CD14-positive monocyte (primary cell): ENCODE results near the gene GRID2. TPM values are rescaled to one million over a fixed set of nuclear protein-coding genes. Genes with fewer than 3 reads are reported as not detected.
A peak's percentile ranks its signal among the peaks of the same experiment; 100 is the strongest.

ENCODE experiments used
- DNase-seq, 3 donors: peaks; one replicate each; pipeline ENCODE4 v3.0.0-alpha.2; 2011 to 2022
- H2AFZ ChIP-seq: 2 replicates; pipeline ENCODE4 v1.6.0; 2012; ENCODE audit warnings: mild to moderate bottlenecking, low read depth, low read length, inconsistent platforms; ENCODE audit not compliant: insufficient read depth, poor library complexity, severe bottlenecking
- H3K27ac ChIP-seq, 2 donors: 1 replicate in 1 of 2; 2 replicates in 1 of 2; pipeline ENCODE4 v1.5.1; 2012 to 2013; ENCODE audit warnings: low read length in 2 of 2, control low read depth in 1 of 2, inconsistent platforms in 1 of 2, low read depth in 1 of 2, mild to moderate bottlenecking in 1 of 2
- H3K27me3 ChIP-seq, 2 donors: one replicate each; pipeline versions ENCODE4 v1.6.0 to v1.6.1; 2011 to 2013; ENCODE audit warnings: low read length in 2 of 2; ENCODE audit not compliant: control insufficient read depth in 2 of 2, insufficient read depth in 2 of 2
- H3K36me3 ChIP-seq, 2 donors: replicated peaks in 1 of 2; 1 replicate in 1 of 2; 2 replicates in 1 of 2; pipeline versions ENCODE4 v1.5.1 to v1.6.1; 2012 to 2013; ENCODE audit warnings: low read length in 2 of 2, control low read depth in 1 of 2, inconsistent platforms in 1 of 2, mild to moderate bottlenecking in 1 of 2; ENCODE audit not compliant: insufficient read depth in 2 of 2, control insufficient read depth in 1 of 2
- H3K4me1 ChIP-seq, 2 donors: 1 replicate in 1 of 2; 2 replicates in 1 of 2; pipeline versions ENCODE4 v1.5.1 to v1.6.1; 2012 to 2013; ENCODE audit warnings: low read length in 2 of 2, control low read depth in 1 of 2, inconsistent platforms in 1 of 2, mild to moderate bottlenecking in 1 of 2, moderate library complexity in 1 of 2; ENCODE audit not compliant: insufficient read depth in 2 of 2, control insufficient read depth in 1 of 2
- H3K4me2 ChIP-seq: replicated peaks from 2 replicates; pipeline ENCODE3; 2012; ENCODE audit warnings: low read length, moderate library complexity, mild to moderate bottlenecking; ENCODE audit not compliant: poor library complexity, severe bottlenecking; ENCODE audit errors: extremely low read depth
- H3K4me3 ChIP-seq, 3 experiments: fragments of 200-600 bp in 1 of 3; sonication (generic) in 1 of 3; replicated peaks in 1 of 3; 1 replicate in 2 of 3; 2 replicates in 1 of 3; pipeline ENCODE4 v1.5.1; 2011 to 2013; ENCODE audit warnings: low read length in 3 of 3, mild to moderate bottlenecking in 3 of 3, control low read depth in 2 of 3, low read depth in 2 of 3, inconsistent platforms in 1 of 3, moderate library complexity in 1 of 3
- H3K79me2 ChIP-seq: 2 replicates; pipeline ENCODE4 v1.6.0; 2012; ENCODE audit warnings: mild to moderate bottlenecking, control low read depth, inconsistent platforms, low read length, moderate library complexity; ENCODE audit not compliant: insufficient read depth
- H3K9ac ChIP-seq: 2 replicates; pipeline ENCODE4 v1.6.0; 2017; ENCODE audit warnings: low read length, mild to moderate bottlenecking; ENCODE audit not compliant: insufficient read depth, poor library complexity, severe bottlenecking
- H3K9me3 ChIP-seq, 2 donors: replicated peaks in 1 of 2; 1 replicate in 1 of 2; 2 replicates in 1 of 2; pipeline versions ENCODE4 v1.5.1 to v1.6.1; 2012 to 2013; ENCODE audit warnings: low read length in 2 of 2, control low read depth in 1 of 2; ENCODE audit not compliant: control insufficient read depth in 1 of 2, insufficient read depth in 1 of 2
- H4K20me1 ChIP-seq: 2 replicates; pipeline ENCODE4 v1.6.0; 2012; ENCODE audit warnings: mild to moderate bottlenecking, low read length, control low read depth, moderate library complexity; ENCODE audit not compliant: insufficient read depth
- H3K27ac Mint-ChIP-seq, 7 donors: one replicate each; pipeline ENCODE4 v1.8.0; 2020; ENCODE audit warnings: mild to moderate bottlenecking in 7 of 7, mixed read lengths in 7 of 7, moderate library complexity in 6 of 7, inconsistent platforms in 2 of 7
- H3K27me3 Mint-ChIP-seq, 3 donors: one replicate each; pipeline ENCODE4 v1.8.0; 2021 to 2022; ENCODE audit warnings: low read depth in 3 of 3, mild to moderate bottlenecking in 3 of 3, mixed read lengths in 3 of 3, moderate library complexity in 3 of 3, inconsistent platforms in 1 of 3
- H3K36me3 Mint-ChIP-seq, 2 donors: one replicate each; pipeline ENCODE4 v1.8.0; 2020; ENCODE audit warnings: mixed read lengths in 2 of 2, inconsistent platforms in 1 of 2, mild to moderate bottlenecking in 1 of 2
- H3K4me1 Mint-ChIP-seq: one replicate; pipeline ENCODE4 v1.8.0; 2020; ENCODE audit warnings: mild to moderate bottlenecking, mixed read lengths
- H3K4me3 Mint-ChIP-seq, 2 donors: one replicate each; pipeline ENCODE4 v1.8.0; 2020; ENCODE audit warnings: mild to moderate bottlenecking in 2 of 2, mixed read lengths in 2 of 2, moderate library complexity in 1 of 2
- H3K9me3 Mint-ChIP-seq, 7 donors: one replicate each; pipeline ENCODE4 v1.8.0; 2020 to 2022; ENCODE audit warnings: mixed read lengths in 7 of 7, mild to moderate bottlenecking in 6 of 7, moderate library complexity in 6 of 7, inconsistent platforms in 2 of 7
- CTCF ChIP-seq: fragments of 200-600 bp; IDR thresholded peaks from one replicate; pipeline ENCODE4 v1.8.0; 2022; ENCODE audit warnings: antibody characterized with exemption, mild to moderate bottlenecking
- WGBS: methylation state at CpG from one replicate; pipeline ENCODE4 v1.1.5; 2013; ENCODE audit warnings: missing lambda C conversion rate; ENCODE audit not compliant: insufficient coverage; 5-methylcytosine and 5-hydroxymethylcytosine counted together
- intact Hi-C, 2 donors: fragments of 100-400 bp; cut with micrococcal nuclease; formaldehyde crosslinking; loops; one replicate each; pipeline versions ENCODE4 v1.15.0 to v1.15.1; 2023
- polyA plus RNA-seq, 3 donors: library from polyadenylated mRNA; depleted of rRNA in 1 of 3; unstranded in 2 of 3; stranded (reverse) in 1 of 3; fragments of 300-500 nt in 2 of 3; fragments of >200 nt in 1 of 3; fragmentation: Illumina TruSeq in 2 of 3; gene quantifications; 1 replicate in 2 of 3; 2 replicates in 1 of 3; pipeline ENCODE4 v1.2.3, GENCODE V29; 2012 to 2021

Gene GRID2
- polyA plus RNA-seq, 3 donors: not detected

GRCh38 chr4:93756101-93756500 is 1452.3 kb downstream of the GRID2 start:
- H3K9me3 ChIP-seq: no peaks in the 10 kb centered on the region
- H3K9ac ChIP-seq: no peak overlapping the region
- H3K27ac Mint-ChIP-seq: no peak overlapping the region
- H3K36me3 Mint-ChIP-seq: no peaks in the 10 kb centered on the region
- no peak for TF ChIP-seq CTCF
- WGBS: no CpG with 5 or more reads among the region's 2 CpGs
- H3K4me2 ChIP-seq: no peak overlapping the region
- H3K27me3 ChIP-seq: no peaks in the 10 kb centered on the region
- no peaks in the 10 kb centered on the region for H3K4me1 Mint-ChIP-seq
- intact Hi-C loops: no loop called here
- DNase-seq: no peak
- H3K9me3 Mint-ChIP-seq: no peaks in the 10 kb centered on the region
- no peaks in the 10 kb centered on the region for H4K20me1 ChIP-seq
- no peaks in the 10 kb centered on the region for H3K27me3 Mint-ChIP-seq
- no peaks in the 10 kb centered on the region for H3K36me3 ChIP-seq
- H3K4me3 ChIP-seq: no peak overlapping the region
- no peaks in the 10 kb centered on the region for H3K4me1 ChIP-seq
- H3K79me2 ChIP-seq: no peaks in the 10 kb centered on the region
- H3K27ac ChIP-seq: no peak overlapping the region
- H3K4me3 Mint-ChIP-seq: no peak overlapping the region
- no peak overlapping the region for H2AFZ ChIP-seq

- Histone ChIP-seq H3K27me3 (no peaks in the 10 kb centered on the region), H3K9me3 (no peaks in the 10 kb centered on the region), H3K36me3 (no peaks in the 10 kb centered on the region), H3K4me3 (no peak overlapping the region), H3K27ac (no peak overlapping the region), H2AFZ (no peak overlapping the region), H3K9ac (no peak overlapping the region), H3K79me2 (no peaks in the 10 kb centered on the region), H3K4me2 (no peak overlapping the region), H4K20me1 (no peaks in the 10 kb centered on the region), H3K4me1 (no peaks in the 10 kb centered on the region)
- no peaks in the 10 kb centered on the region for H3K27me3 Mint-ChIP-seq
- H3K4me1 Mint-ChIP-seq: no peaks in the 10 kb centered on the region
- peak; percentile 13 to 53 (median 15) for DNase-seq
- no peak for TF ChIP-seq CTCF
- no peaks in the 10 kb centered on the region for H3K9me3 Mint-ChIP-seq
- H3K4me3 Mint-ChIP-seq: no peak overlapping the region
- H3K36me3 Mint-ChIP-seq: no peaks in the 10 kb centered on the region
- intact Hi-C loops: no loop called here
- H3K27ac Mint-ChIP-seq: no peak overlapping the region
- WGBS: no CpG with 5 or more reads among the region's 2 CpGs
Observed at GRCh38 chr4:93759506-93759905, 1455.7 kb downstream of the GRID2 start.
